OCI-LY1 (cell line): ENCODE measurements around the gene PTPRM.

Experiments used
- EZH2 ChIP-seq: fragments of 200-600 bp; sonication (generic), shearing (Covaris generic); IDR thresholded peaks from 2 replicates; pipeline ENCODE4 v1.8.0; 2017; ENCODE audit warnings: borderline replicate concordance, mixed run types, mild to moderate bottlenecking, antibody characterized with exemption, low read length, moderate library complexity, mixed read lengths
- TF ChIP-seq, protein P1 (sequence below): fragments of 200-600 bp; sonication (generic), shearing (Covaris generic); IDR thresholded peaks from 2 replicates; pipeline ENCODE4 v1.5.1; 2017; ENCODE audit warnings: mild to moderate bottlenecking, antibody characterized with exemption, low read length, moderate library complexity, mixed read lengths

GRCh38 chr18:8215741-8216140, 648.6 kb downstream of the PTPRM start:
- TF ChIP-seq, protein P1, sequence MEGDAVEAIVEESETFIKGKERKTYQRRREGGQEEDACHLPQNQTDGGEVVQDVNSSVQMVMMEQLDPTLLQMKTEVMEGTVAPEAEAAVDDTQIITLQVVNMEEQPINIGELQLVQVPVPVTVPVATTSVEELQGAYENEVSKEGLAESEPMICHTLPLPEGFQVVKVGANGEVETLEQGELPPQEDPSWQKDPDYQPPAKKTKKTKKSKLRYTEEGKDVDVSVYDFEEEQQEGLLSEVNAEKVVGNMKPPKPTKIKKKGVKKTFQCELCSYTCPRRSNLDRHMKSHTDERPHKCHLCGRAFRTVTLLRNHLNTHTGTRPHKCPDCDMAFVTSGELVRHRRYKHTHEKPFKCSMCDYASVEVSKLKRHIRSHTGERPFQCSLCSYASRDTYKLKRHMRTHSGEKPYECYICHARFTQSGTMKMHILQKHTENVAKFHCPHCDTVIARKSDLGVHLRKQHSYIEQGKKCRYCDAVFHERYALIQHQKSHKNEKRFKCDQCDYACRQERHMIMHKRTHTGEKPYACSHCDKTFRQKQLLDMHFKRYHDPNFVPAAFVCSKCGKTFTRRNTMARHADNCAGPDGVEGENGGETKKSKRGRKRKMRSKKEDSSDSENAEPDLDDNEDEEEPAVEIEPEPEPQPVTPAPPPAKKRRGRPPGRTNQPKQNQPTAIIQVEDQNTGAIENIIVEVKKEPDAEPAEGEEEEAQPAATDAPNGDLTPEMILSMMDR: no peak
- TF ChIP-seq EZH2: no peak
